Muscle of leg (tissue), 11 donors: ENCODE results near the gene SORBS1. TPM values are rescaled to one million over a fixed set of nuclear protein-coding genes. Genes with fewer than 3 reads are reported as not detected.

Source experiments
- DNase-seq: peaks from one replicate; pipeline ENCODE4 v3.0.0; 2013
- H3K27ac ChIP-seq: one replicate; pipeline ENCODE4 v1.5.1; 2013; ENCODE audit warnings: mild to moderate bottlenecking, low read length, control low read depth
- H3K27me3 ChIP-seq: one replicate; pipeline ENCODE4 v1.6.1; 2013; ENCODE audit warnings: low read length; ENCODE audit not compliant: control insufficient read depth, insufficient read depth
- H3K36me3 ChIP-seq: one replicate; pipeline ENCODE4 v1.6.1; 2013; ENCODE audit warnings: low read length; ENCODE audit not compliant: control insufficient read depth, insufficient read depth
- H3K4me1 ChIP-seq: one replicate; pipeline ENCODE4 v1.6.1; 2013; ENCODE audit warnings: low read length; ENCODE audit not compliant: control insufficient read depth, insufficient read depth
- H3K4me3 ChIP-seq: one replicate; pipeline ENCODE4 v1.5.1; 2013; ENCODE audit warnings: low read length, control low read depth
- H3K9me3 ChIP-seq: replicated peaks from 2 replicates; pipeline ENCODE4 v1.6.1; 2013; ENCODE audit warnings: low read depth, low read length; ENCODE audit not compliant: control insufficient read depth
- WGBS: methylation state at CpG from one replicate; pipeline ENCODE4 v1.1.5; 2013; ENCODE audit warnings: missing lambda C conversion rate; ENCODE audit not compliant: insufficient coverage; 5-methylcytosine and 5-hydroxymethylcytosine counted together
- polyA plus RNA-seq, 8 donors: library from polyadenylated mRNA; unstranded; fragments of 120-200 nt; gene quantifications; one replicate each; pipeline versions ENCODE4 v1.2.1 to v1.2.3, GENCODE V29; 2013; ENCODE audit warnings: inconsistent platforms in 1 of 8, low replicate concordance in 1 of 8; ENCODE audit not compliant: insufficient read length in 8 of 8, insufficient read depth in 1 of 8
- total RNA-seq: library from RNA; stranded (reverse); fragments of 120-200 nt; gene quantifications from one replicate; pipeline ENCODE4 v1.2.4, GENCODE V29; 2013

Gene SORBS1
- total and polyA plus RNA-seq, 9 donors, result 50.4 to 104 (median 57.8) TPM

DNA sequence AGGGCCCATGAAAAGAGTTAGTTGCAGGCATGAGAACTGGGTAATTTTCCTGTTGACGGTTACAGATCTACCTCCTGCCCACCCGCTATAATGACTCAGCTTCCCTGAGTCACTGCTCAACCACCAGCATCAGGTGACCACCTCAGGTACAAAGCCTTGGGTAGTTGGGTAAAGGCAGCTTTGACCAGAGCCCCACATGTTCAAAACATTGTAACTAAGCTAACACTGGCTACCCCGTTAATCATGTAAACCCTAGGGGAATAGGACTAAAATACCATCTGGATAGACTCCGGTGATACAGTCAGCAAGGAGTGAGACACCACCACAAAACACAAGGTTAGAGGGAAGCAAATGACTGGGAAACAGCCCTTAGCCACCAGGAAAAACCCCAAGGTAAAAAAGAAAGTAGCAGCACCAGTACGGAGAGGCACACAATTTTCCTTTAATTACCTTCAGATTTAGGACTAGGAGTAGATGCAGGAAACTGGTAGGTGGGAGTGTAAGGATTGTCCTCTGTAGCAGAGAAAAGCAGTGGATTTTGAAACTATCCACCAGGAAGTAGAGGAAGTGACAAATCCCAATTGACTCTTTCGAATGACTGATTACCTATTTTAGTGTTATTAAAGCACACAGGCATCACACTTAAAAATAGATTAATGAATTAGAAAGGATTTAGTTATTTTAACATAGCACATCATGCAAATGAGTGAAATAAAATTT is 166.8 kb downstream of the SORBS1 start:
- H3K9me3 ChIP-seq, result no peaks in the 10 kb centered on the region
- no peak for DNase-seq
- H3K4me3 ChIP-seq, result no peak overlapping the region
- no peaks in the 10 kb centered on the region for H3K27me3 ChIP-seq
- WGBS, result no CpG with 5 or more reads among the region's 6 CpGs
- H3K4me1 ChIP-seq, result no peaks in the 10 kb centered on the region
- H3K36me3 ChIP-seq, result peaks cover 36% of the 10 kb centered on the region
- no peak overlapping the region for H3K27ac ChIP-seq

DNA sequence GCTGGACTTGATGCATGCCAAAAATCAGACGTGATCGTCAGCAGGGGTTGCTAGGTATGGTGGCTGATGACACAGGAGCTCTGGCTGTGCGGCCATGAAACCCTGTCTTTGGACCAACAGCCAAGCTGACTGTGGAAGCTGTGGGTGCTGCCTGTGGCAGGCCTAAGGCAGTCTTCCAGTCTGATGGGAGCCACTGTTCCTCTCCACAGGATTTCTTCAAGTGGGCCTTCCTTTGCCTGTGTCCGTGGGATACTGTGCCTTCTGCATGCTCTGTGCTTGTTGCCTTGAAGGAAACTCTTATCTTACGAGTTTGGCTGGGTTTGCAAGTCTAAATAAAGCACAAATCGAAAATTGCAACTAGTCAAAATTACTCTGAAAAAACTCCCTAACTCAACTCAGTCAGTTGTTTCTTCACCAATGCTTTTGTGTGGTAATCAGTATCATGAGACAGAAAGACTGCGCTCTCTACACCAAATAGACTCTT is 168.4 kb downstream of the SORBS1 start:
- DNase-seq, result no peak
- Histone ChIP-seq H3K4me3 (no peak overlapping the region), H3K27ac (peak overlapping the region; percentile 13), H3K27me3 (no peaks in the 10 kb centered on the region), H3K9me3 (no peaks in the 10 kb centered on the region), H3K4me1 (no peaks in the 10 kb centered on the region), H3K36me3 (peaks cover 29% of the 10 kb centered on the region)
- 93% methylated on average over 4 of the region's 7 CpGs for WGBS

DNA sequence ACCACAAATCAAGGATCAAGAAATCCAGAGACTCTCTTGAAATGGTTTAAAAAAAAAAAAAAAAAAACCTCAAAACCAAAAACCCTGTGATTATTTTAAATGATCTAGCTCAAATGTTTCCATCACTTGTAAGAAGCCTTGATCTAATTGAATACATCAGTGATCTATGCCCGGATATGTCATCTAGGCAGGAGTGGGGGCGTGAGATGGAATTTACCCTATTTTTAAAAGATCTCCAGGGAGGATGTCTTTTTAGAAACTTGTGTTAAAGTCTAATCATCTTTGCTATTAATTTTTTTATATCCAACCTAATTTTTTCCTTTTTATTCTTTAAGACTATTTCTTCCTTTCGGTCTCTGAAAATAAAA is 169.0 kb downstream of the SORBS1 start:
- Histone ChIP-seq H3K27ac (no peak overlapping the region), H3K4me1 (no peaks in the 10 kb centered on the region)
- no CpG with 5 or more reads among the region's 3 CpGs for WGBS

DNA sequence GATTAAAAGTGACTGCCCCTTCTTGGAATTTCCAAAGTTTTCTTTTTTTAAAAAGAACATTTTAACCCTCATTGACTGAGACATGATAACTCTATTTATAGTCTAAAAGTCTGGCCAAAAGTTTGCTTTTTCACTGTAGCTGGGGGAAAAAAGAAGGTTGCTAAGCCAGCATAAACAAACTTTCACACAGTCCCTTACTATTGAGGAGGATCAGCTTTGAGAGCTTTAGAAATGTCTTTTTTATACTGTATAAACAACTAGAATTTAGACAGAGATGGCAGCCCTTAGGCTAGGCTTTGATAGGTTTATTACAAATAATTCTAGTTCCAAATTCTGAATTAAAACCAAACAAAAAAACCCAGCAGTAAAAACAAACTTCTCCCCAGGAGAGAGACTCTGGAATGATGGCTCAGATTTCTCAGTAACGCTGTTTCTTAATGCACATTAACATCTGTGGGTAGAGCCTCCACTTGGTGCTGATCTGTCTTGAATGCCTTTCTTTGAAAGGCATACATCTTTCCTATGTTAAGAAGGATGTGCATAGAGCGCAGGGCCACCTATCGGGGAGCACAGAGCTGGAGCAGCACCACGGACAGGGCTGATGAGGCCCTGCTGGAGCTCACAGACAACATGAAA is 169.5 kb downstream of the SORBS1 start:
- no peaks in the 10 kb centered on the region for H3K27me3 ChIP-seq
- peaks cover 22% of the 10 kb centered on the region for H3K36me3 ChIP-seq
- H3K9me3 ChIP-seq, result no peaks in the 10 kb centered on the region
- H3K4me1 ChIP-seq, result no peaks in the 10 kb centered on the region
- DNase-seq, result peak; percentile 70
- no CpG with 5 or more reads among the region's 4 CpGs for WGBS
- H3K4me3 ChIP-seq, result no peak overlapping the region
- peak overlapping the region; percentile 7 for H3K27ac ChIP-seq

More for the DNA sequence above, 169.0 kb downstream of the SORBS1 start:
- no peaks in the 10 kb centered on the region for H3K27me3 ChIP-seq
- no peak overlapping the region for H3K4me3 ChIP-seq
- peaks cover 26% of the 10 kb centered on the region for H3K36me3 ChIP-seq
- H3K9me3 ChIP-seq, result no peaks in the 10 kb centered on the region
- no peak for DNase-seq

DNA sequence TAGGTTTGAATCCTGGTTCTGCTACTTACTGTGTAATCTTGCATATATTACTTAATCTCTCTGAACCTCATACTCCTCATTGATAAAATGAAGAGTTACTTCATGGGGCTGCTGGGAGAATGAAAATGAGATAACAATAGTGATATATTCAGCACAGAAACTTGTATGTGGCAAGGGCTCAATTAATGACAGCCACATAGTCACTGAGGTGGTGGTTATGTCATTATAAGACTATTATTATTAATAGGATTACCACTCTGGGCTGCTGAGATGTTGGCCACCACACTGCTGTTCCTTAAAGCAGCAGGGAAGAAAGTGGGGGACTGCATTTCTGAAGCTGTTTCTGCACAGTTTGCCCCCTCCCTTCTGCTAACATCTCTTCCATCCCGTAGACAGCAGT is 170.0 kb downstream of the SORBS1 start:
- H3K4me3 ChIP-seq, result no peak overlapping the region
- H3K4me1 ChIP-seq, result no peaks in the 10 kb centered on the region
- H3K27me3 ChIP-seq, result no peaks in the 10 kb centered on the region
- no CpG with 5 or more reads among the region's 1 CpG for WGBS
- H3K9me3 ChIP-seq, result no peaks in the 10 kb centered on the region
- peaks cover 19% of the 10 kb centered on the region for H3K36me3 ChIP-seq
- DNase-seq, result no peak
- no peak overlapping the region for H3K27ac ChIP-seq

DNA sequence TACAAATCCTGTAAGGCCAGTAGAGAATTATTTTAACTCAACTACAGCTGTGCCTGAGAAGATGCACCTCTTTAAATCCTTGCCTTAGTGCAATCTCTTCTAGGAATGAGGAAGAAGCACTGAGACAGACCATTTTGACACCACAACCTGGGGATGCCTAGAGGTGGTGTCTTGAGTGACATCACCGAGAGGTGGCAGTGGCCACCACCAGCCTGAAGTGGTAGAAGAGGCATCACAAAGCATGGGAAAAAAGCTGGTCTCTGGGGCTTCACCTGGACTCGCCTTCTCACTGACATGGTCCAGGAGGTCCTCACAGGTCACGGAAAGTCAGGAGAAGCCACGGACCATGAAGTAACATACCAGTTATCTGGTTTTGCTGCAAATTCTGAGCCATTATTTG is 171.2 kb downstream of the SORBS1 start:
- H3K27me3 ChIP-seq, result no peaks in the 10 kb centered on the region
- no peaks in the 10 kb centered on the region for H3K4me1 ChIP-seq
- WGBS, result 88% methylated on average over 4 of the region's 4 CpGs
- H3K36me3 ChIP-seq, result peaks cover 11% of the 10 kb centered on the region
- no peak overlapping the region for H3K27ac ChIP-seq
- DNase-seq, result no peak
- no peak overlapping the region for H3K4me3 ChIP-seq
- H3K9me3 ChIP-seq, result no peaks in the 10 kb centered on the region

DNA sequence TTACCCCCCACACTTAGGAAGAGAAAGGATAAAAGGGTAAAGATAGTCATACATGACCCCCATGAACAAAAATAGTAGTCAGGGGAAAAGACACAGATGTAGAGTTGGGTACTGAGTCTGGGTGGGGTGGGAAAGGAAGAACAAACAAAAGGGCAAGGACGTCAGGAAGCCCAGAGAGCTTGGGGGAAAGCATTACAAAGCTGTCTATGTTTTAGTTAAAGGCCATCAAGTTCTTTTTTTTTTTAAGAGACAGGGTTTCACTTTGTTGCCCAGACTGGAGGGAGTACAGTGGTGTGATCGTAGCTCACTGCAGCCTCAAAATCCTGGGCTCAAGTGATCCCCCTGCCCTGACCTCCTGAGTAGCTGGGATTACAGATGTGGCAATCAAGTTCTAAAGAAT is 172.0 kb downstream of the SORBS1 start:
- Histone ChIP-seq H3K4me1 (no peaks in the 10 kb centered on the region), H3K36me3 (peaks cover 9% of the 10 kb centered on the region), H3K27me3 (no peaks in the 10 kb centered on the region), H3K4me3 (no peak overlapping the region), H3K27ac (no peak overlapping the region), H3K9me3 (no peaks in the 10 kb centered on the region)
- WGBS, result 40% methylated on average over 1 of the region's 2 CpGs
- DNase-seq, result no peak

DNA sequence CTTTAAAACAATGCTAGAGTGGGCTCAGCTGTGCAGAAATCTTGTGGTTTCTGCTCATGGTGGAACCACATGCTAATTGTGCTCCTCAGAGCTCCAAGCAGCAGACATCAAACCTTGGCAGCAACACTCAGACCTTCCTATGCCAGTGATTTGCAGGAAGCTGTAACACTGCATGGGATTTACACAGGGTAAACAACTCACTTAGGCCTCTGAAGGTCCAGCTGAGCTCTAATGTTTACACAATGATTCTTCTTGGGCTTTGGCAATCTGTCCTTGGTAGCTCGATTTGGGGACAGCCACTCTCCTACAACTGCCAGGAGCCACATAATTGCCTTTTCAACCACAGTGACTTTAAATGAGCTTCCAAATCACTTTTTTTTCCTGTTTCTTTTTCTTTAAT is 172.6 kb downstream of the SORBS1 start:
- H3K36me3 ChIP-seq, result peaks cover 12% of the 10 kb centered on the region
- no peaks in the 10 kb centered on the region for H3K4me1 ChIP-seq
- WGBS, result 14% methylated on average over 1 of the region's 1 CpG
- H3K4me3 ChIP-seq, result no peak overlapping the region
- no peaks in the 10 kb centered on the region for H3K9me3 ChIP-seq
- no peaks in the 10 kb centered on the region for H3K27me3 ChIP-seq
- H3K27ac ChIP-seq, result no peak overlapping the region
- no peak for DNase-seq

DNA sequence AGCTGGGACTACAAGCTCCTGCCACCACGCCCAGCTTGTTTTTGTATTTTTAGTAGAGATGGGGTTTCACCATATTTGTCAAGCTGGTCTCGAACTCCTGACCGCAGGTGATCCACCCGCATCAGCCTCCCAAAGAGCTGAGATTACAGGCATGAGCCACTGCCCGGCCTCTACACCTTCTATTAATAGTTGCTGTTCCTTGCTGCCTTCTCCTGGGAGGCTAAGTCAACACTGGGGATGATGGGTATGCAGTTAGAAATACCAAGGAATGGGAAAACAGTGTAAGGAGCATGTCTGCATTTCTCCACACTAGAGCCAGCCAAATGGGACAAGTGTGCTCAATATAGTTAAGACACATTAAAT is 173.1 kb downstream of the SORBS1 start:
- no peak overlapping the region for H3K27ac ChIP-seq
- no peak overlapping the region for H3K4me3 ChIP-seq
- WGBS, result no CpG with 5 or more reads among the region's 5 CpGs
- no peak for DNase-seq
- no peaks in the 10 kb centered on the region for H3K4me1 ChIP-seq
- peaks cover 9% of the 10 kb centered on the region for H3K36me3 ChIP-seq
- H3K27me3 ChIP-seq, result no peaks in the 10 kb centered on the region
- no peaks in the 10 kb centered on the region for H3K9me3 ChIP-seq

DNA sequence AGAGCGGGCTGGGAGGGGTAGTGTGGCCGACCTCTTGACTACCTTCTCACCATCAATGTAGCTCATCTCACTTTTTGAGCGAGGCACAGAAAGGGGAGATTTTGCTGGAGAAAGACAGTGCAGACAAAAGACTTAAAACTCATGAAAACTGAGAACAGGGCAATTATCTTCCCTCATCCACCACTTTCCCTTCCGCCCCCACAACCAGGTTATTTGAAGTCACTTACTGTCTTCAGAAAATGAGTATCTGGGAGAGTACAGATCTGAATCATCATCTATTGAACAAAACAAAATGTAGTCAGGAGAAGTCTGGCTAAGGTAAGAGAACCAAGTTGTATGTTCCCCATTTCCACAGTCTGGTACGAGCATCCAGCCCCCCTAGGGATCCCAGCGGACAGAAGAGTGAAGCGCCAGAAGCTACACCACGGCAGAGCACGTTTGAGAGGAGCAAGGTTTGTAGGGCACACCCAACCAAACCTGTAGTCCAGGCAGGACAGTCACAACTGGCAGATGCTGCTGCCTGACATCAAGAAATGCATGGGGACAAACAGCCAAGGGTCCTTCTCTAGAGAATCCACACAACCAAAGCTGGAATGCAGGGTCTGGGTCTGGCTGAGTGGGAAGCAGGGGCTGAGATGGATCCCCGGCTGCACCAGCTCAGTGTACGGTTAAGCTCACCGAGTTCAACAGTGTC is 177.0 kb downstream of the SORBS1 start:
- no peaks in the 10 kb centered on the region for H3K4me1 ChIP-seq
- peaks cover 15% of the 10 kb centered on the region for H3K36me3 ChIP-seq
- H3K4me3 ChIP-seq, result no peak overlapping the region
- no peaks in the 10 kb centered on the region for H3K9me3 ChIP-seq
- no peaks in the 10 kb centered on the region for H3K27me3 ChIP-seq
- 64% methylated on average over 5 of the region's 12 CpGs for WGBS
- H3K27ac ChIP-seq, result no peak overlapping the region
- no peak for DNase-seq
